A549 (cell line): ENCODE data around the gene ANAPC13. TPM values are rescaled to one million over a fixed set of nuclear protein-coding genes. Genes with fewer than 3 reads are reported as not detected.

ENCODE experiments used
- ATAC-seq, 2 experiments: fragments of 200-7000 bp in 1 of 2; fragments of >200 bp in 1 of 2; cut with Nextera tagmentation in 1 of 2; cut with Tn5 transposase in 1 of 2; 3 replicates each; pipeline versions ENCODE4 v1.8.0 to v1.9.1; 2018 to 2020; ENCODE audit warnings: mild to moderate bottlenecking in 1 of 2, moderate library complexity in 1 of 2
- CTCF ChIA-PET: fragments of 300-600 bp; sonication (Branson Sonifier 250); formaldehyde crosslinking; extraction: SDS; loops from one replicate; lab custom pipeline; 2021; ENCODE audit warnings: antibody characterized with exemption, inconsistent platforms; lab: Yijun Ruan, JAX
- POLR2A ChIA-PET: fragments of 350-600 bp; formaldehyde crosslinking; extraction: SDS; loops from one replicate; lab custom pipeline; 2021; ENCODE audit warnings: antibody characterized with exemption, inconsistent platforms; lab: Yijun Ruan, JAX
- DNase-seq, 2 experiments: peaks; one replicate each; pipeline versions ENCODE4 v3.0.0 to v3.0.0-alpha.2; 2011 to 2016; ENCODE audit warnings: low read depth in 1 of 2, low spot score in 1 of 2
- FAIRE-seq: peaks from 2 replicates; lab custom pipeline; 2011; peaks lifted over from hg19 to GRCh38; lab: Jason Lieb, UNC
- H3K27ac ChIP-seq, 2 experiments: fragments of >200 bp; sonication (Bioruptor Twin); formaldehyde crosslinking; 3 replicates each; pipeline ENCODE4 v1.5.1; 2016 to 2017
- H3K4me1 ChIP-seq: fragments of >200 bp; sonication (Bioruptor Twin); formaldehyde crosslinking; 3 replicates; pipeline ENCODE4 v1.6.1; 2016
- H3K4me2 ChIP-seq: fragments of >200 bp; sonication (Bioruptor Twin); formaldehyde crosslinking; 3 replicates; pipeline ENCODE4 v1.6.1; 2016
- H3K4me3 ChIP-seq: fragments of >200 bp; sonication (Bioruptor Twin); formaldehyde crosslinking; 3 replicates; pipeline ENCODE4 v1.5.1; 2016
- H3K9me3 ChIP-seq: fragments of >200 bp; sonication (Bioruptor Twin); formaldehyde crosslinking; 3 replicates; pipeline ENCODE4 v1.6.1; 2016
- CBX8 ChIP-seq: fragments of 200-600 bp; sonication (generic); IDR thresholded peaks from 2 replicates; pipeline ENCODE4 v1.6.1; 2016
- CEBPB ChIP-seq, 2 experiments: fragments of >200 bp in 1 of 2; sonication (Bioruptor Twin) in 1 of 2; formaldehyde crosslinking in 1 of 2; IDR thresholded peaks; 2 replicates each; pipeline ENCODE4 v1.6.1; 2012 to 2016
- EHF ChIP-seq: fragments of 250-450 bp; sonication (Bioruptor Pico); IDR thresholded peaks from 2 replicates; pipeline ENCODE4 v1.5.0; 2020; ENCODE audit warnings: mild to moderate bottlenecking
- ESRRA ChIP-seq: fragments of 150-350 bp; IDR thresholded peaks from 2 replicates; pipeline ENCODE4 v1.6.1; 2014; ENCODE audit warnings: mild to moderate bottlenecking, low read length, borderline replicate concordance
- HOXB13 ChIP-seq: fragments of 250-450 bp; sonication (Bioruptor Pico); IDR thresholded peaks from 2 replicates; pipeline ENCODE4 v1.5.0; 2020; ENCODE audit warnings: low read depth, mild to moderate bottlenecking, moderate library complexity
- HOXB5 ChIP-seq: fragments of 250-450 bp; sonication (Bioruptor Pico); IDR thresholded peaks from 2 replicates; pipeline ENCODE4 v1.5.0; 2020; ENCODE audit warnings: mild to moderate bottlenecking, moderate library complexity
- JUNB ChIP-seq: fragments of >200 bp; sonication (Bioruptor Twin); formaldehyde crosslinking; IDR thresholded peaks from 2 replicates; pipeline ENCODE4 v1.6.1; 2016
- KDM1A ChIP-seq: fragments of 200-600 bp; sonication (generic); IDR thresholded peaks from 2 replicates; pipeline ENCODE4 v1.6.1; 2016; ENCODE audit warnings: low read depth, mild to moderate bottlenecking
- MAZ ChIP-seq: fragments of 150-350 bp; IDR thresholded peaks from 2 replicates; pipeline ENCODE4 v1.6.1; 2014; ENCODE audit warnings: antibody characterized with exemption, low read depth, low read length, borderline replicate concordance
- NPAS2 ChIP-seq: fragments of 250-450 bp; sonication (Bioruptor Pico); IDR thresholded peaks from 2 replicates; pipeline ENCODE4 v1.8.0; 2022; ENCODE audit warnings: mild to moderate bottlenecking, moderate library complexity, borderline replicate concordance
- NR3C1 ChIP-seq: fragments of >200 bp; sonication (Bioruptor Twin); formaldehyde crosslinking; IDR thresholded peaks from 3 replicates; pipeline ENCODE4 v1.6.1; 2017
- PHF8 ChIP-seq: fragments of 200-600 bp; sonication (generic); IDR thresholded peaks from 2 replicates; pipeline ENCODE4 v1.6.1; 2016; ENCODE audit warnings: low read depth, mild to moderate bottlenecking, antibody characterized with exemption, moderate library complexity, borderline replicate concordance
- RCOR1 ChIP-seq: fragments of 150-350 bp; IDR thresholded peaks from 2 replicates; pipeline ENCODE4 v1.6.1; 2014; ENCODE audit warnings: antibody characterized with exemption, low read length, low read depth
- RFX5 ChIP-seq: fragments of 450-650 bp; IDR thresholded peaks from 2 replicates; pipeline ENCODE4 v1.7.1; 2014; ENCODE audit warnings: antibody characterized with exemption, mild to moderate bottlenecking, moderate library complexity
- SREBF2 ChIP-seq: fragments of 450-650 bp; IDR thresholded peaks from 2 replicates; pipeline ENCODE4 v1.6.1; 2014; ENCODE audit warnings: mild to moderate bottlenecking, moderate library complexity
- TFCP2L1 ChIP-seq: fragments of 250-450 bp; sonication (Bioruptor Pico); IDR thresholded peaks from 2 replicates; pipeline ENCODE4 v1.5.0; 2021; ENCODE audit warnings: mild to moderate bottlenecking
- TP53 ChIP-seq: fragments of 250-450 bp; sonication (Bioruptor Pico); IDR thresholded peaks from 2 replicates; pipeline ENCODE4 v1.5.0; 2021; ENCODE audit warnings: mild to moderate bottlenecking, moderate library complexity
- ZC3H11A ChIP-seq: fragments of 450-650 bp; IDR thresholded peaks from 2 replicates; pipeline ENCODE4 v1.6.1; 2014; ENCODE audit warnings: antibody characterized with exemption, mild to moderate bottlenecking
- ZNF302 ChIP-seq: fragments of 250-450 bp; sonication (Bioruptor Pico); IDR thresholded peaks from 2 replicates; pipeline ENCODE4 v1.9.0; 2021; ENCODE audit warnings: inconsistent platforms, mild to moderate bottlenecking, moderate library complexity
- WGBS: methylation state at CpG from one replicate; pipeline ENCODE4 v1.1.6; 2017; ENCODE audit errors: missing lambda C conversion rate; 5-methylcytosine and 5-hydroxymethylcytosine counted together
- polyA plus RNA-seq, 4 experiments: library from polyadenylated mRNA; depleted of rRNA in 3 of 4; stranded (reverse); fragments of >200 nt; fragmentation: RNase III in 1 of 4; extraction: RNeasy Plus Mini Kit Qiagen cat#74134 plus additional on column Dnase treatment in 1 of 4; gene quantifications; 2 replicates in 3 of 4; 3 replicates in 1 of 4; pipeline ENCODE4 v1.2.3, GENCODE V29; 2011 to 2017
- TF ChIP-seq, protein P1 (sequence below): fragments of >200 bp; sonication (Bioruptor Twin); formaldehyde crosslinking; IDR thresholded peaks from 3 replicates; pipeline ENCODE4 v1.6.1; 2016
- TF ChIP-seq, protein P2 (sequence below): IDR thresholded peaks from 2 replicates; pipeline ENCODE4 v1.6.1; 2012
- TF ChIP-seq, protein P3 (sequence below): fragments of 200-600 bp; sonication (generic); IDR thresholded peaks from 2 replicates; pipeline ENCODE4 v1.6.1; 2016; ENCODE audit warnings: antibody characterized with exemption, mild to moderate bottlenecking, moderate library complexity
- TF ChIP-seq, protein P4 (sequence below): fragments of 250-450 bp; sonication (Bioruptor Pico); IDR thresholded peaks from 2 replicates; pipeline ENCODE4 v1.5.0; 2020; ENCODE audit warnings: low read depth, mild to moderate bottlenecking, moderate library complexity

The ANAPC13 gene
- polyA plus RNA-seq, 2 of the 4 experiments (the other 2 are of a cell fraction): 51.2 to 109 TPM

- DNase-seq: no peak
- Histone ChIP-seq H3K9me3 (peaks cover 2% of the 10 kb centered on the region; the same call in 1 of the 3 replicates), H3K4me3 (no peak overlapping the region)
- WGBS: 83% methylated on average over 3 of the region's 3 CpGs
- no peak for TF ChIP-seq KDM1A
- no peak for TF ChIP-seq ESRRA
- TF ChIP-seq MAZ: no peak
- no peak for TF ChIP-seq EHF (CRISPR knock-in tag)
- no peak for TF ChIP-seq ZC3H11A
- TF ChIP-seq HOXB5: no peak
- TF ChIP-seq SREBF2: no peak
- no peak for TF ChIP-seq JUNB
- no peak for TF ChIP-seq NR3C1
- TF ChIP-seq RCOR1: no peak
- TF ChIP-seq, protein P1, sequence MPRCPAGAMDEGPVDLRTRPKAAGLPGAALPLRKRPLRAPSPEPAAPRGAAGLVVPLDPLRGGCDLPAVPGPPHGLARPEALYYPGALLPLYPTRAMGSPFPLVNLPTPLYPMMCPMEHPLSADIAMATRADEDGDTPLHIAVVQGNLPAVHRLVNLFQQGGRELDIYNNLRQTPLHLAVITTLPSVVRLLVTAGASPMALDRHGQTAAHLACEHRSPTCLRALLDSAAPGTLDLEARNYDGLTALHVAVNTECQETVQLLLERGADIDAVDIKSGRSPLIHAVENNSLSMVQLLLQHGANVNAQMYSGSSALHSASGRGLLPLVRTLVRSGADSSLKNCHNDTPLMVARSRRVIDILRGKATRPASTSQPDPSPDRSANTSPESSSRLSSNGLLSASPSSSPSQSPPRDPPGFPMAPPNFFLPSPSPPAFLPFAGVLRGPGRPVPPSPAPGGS: no peak
- TF ChIP-seq CEBPB (IDR thresholded peaks at IDR 0.05): no peak
- TF ChIP-seq, all 56 proteins: peak for 0
- POLR2A ChIA-PET: no interaction called here
- no peak for FAIRE-seq
- H3K27ac ChIP-seq: no peak overlapping the region
- H3K4me1 ChIP-seq: peaks cover 6% of the 10 kb centered on the region; the same call in 1 of the 3 replicates
- CTCF ChIA-PET: no interaction called here
- no peak overlapping the region for H3K4me2 ChIP-seq
- no peak for ATAC-seq
Observed at GRCh38 chr3:134516905-134517304, 31.1 kb upstream of the ANAPC13 start.

DNA sequence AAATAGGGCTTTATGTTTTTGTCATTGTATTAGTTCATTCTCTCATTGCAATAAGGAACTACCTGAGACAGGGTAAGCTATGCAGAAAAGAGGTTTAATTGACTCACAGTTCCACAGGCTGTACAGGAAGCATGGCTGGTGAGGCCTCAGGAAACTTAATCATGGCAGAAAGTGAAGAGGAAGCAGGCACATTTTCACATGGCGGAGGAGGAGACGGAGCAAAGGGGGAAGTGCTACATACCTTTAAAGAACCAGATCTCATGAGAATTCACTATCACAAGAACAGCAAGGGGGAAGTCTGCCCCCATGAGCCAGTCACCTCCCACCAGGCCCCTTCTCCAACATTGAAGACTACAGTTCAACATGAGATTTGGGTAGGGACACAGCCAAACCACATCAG is 25.7 kb upstream of the ANAPC13 start:
- no peaks in the 10 kb centered on the region for H3K4me1 ChIP-seq
- POLR2A ChIA-PET: no interaction called here
- TF ChIP-seq, protein P2, sequence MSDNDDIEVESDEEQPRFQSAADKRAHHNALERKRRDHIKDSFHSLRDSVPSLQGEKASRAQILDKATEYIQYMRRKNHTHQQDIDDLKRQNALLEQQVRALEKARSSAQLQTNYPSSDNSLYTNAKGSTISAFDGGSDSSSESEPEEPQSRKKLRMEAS: no peak
- no peak for TF ChIP-seq PHF8
- TF ChIP-seq, all 56 proteins: peak for 0
- WGBS: 94% methylated on average over 2 of the region's 2 CpGs
- no peak overlapping the region for H3K27ac ChIP-seq
- ATAC-seq (no peak), FAIRE-seq (no peak), DNase-seq (no peak)
- no peak overlapping the region for H3K4me2 ChIP-seq
- no peaks in the 10 kb centered on the region for H3K9me3 ChIP-seq
- H3K4me3 ChIP-seq: no peak overlapping the region
- CTCF ChIA-PET: interaction anchor here (1.0 to 1.4 kb wide), 2 partner anchors 89 to 203 kb away, joined by 3 to 4 read pairs; no protein-coding TSS in a partner anchor

GRCh38 chr3:134505485-134505884 is 19.7 kb upstream of the ANAPC13 start:
- Histone ChIP-seq H3K27ac (no peak overlapping the region), H3K4me3 (no peak overlapping the region), H3K9me3 (peaks cover 4% of the 10 kb centered on the region; the same call in 1 of the 3 replicates), H3K4me2 (no peak overlapping the region), H3K4me1 (no peaks in the 10 kb centered on the region)
- no peak for TF ChIP-seq NPAS2 (CRISPR knock-in tag)
- TF ChIP-seq RFX5: no peak
- TF ChIP-seq TFCP2L1: no peak
- no peak for TF ChIP-seq HOXB13 (CRISPR knock-in tag)
- TF ChIP-seq, protein P3, sequence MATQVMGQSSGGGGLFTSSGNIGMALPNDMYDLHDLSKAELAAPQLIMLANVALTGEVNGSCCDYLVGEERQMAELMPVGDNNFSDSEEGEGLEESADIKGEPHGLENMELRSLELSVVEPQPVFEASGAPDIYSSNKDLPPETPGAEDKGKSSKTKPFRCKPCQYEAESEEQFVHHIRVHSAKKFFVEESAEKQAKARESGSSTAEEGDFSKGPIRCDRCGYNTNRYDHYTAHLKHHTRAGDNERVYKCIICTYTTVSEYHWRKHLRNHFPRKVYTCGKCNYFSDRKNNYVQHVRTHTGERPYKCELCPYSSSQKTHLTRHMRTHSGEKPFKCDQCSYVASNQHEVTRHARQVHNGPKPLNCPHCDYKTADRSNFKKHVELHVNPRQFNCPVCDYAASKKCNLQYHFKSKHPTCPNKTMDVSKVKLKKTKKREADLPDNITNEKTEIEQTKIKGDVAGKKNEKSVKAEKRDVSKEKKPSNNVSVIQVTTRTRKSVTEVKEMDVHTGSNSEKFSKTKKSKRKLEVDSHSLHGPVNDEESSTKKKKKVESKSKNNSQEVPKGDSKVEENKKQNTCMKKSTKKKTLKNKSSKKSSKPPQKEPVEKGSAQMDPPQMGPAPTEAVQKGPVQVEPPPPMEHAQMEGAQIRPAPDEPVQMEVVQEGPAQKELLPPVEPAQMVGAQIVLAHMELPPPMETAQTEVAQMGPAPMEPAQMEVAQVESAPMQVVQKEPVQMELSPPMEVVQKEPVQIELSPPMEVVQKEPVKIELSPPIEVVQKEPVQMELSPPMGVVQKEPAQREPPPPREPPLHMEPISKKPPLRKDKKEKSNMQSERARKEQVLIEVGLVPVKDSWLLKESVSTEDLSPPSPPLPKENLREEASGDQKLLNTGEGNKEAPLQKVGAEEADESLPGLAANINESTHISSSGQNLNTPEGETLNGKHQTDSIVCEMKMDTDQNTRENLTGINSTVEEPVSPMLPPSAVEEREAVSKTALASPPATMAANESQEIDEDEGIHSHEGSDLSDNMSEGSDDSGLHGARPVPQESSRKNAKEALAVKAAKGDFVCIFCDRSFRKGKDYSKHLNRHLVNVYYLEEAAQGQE: no peak
- no peak for TF ChIP-seq CBX8
- no peak for TF ChIP-seq TP53 (CRISPR knock-in tag)
- TF ChIP-seq, protein P4, sequence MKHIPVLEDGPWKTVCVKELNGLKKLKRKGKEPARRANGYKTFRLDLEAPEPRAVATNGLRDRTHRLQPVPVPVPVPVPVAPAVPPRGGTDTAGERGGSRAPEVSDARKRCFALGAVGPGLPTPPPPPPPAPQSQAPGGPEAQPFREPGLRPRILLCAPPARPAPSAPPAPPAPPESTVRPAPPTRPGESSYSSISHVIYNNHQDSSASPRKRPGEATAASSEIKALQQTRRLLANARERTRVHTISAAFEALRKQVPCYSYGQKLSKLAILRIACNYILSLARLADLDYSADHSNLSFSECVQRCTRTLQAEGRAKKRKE (CRISPR knock-in tag): no peak
- TF ChIP-seq ZNF302 (CRISPR knock-in tag): no peak
- no peak for TF ChIP-seq EHF (CRISPR knock-in tag)
- 88% methylated on average over 1 of the region's 3 CpGs for WGBS
- ChIA-PET CTCF (no interaction called here), POLR2A (no interaction called here)
- no peak for FAIRE-seq
- ATAC-seq: no peak
- DNase-seq: no peak
